Thyroid gland (tissue), 4 donors: ENCODE results near the gene IRAK4.

Source experiments
- POLR2A ChIP-seq, 2 donors: fragments of 450-650 bp; IDR thresholded peaks; one replicate each; pipeline ENCODE4 v1.6.1; 2017; ENCODE audit warnings: antibody characterized with exemption in 2 of 2, mild to moderate bottlenecking in 2 of 2, moderate library complexity in 1 of 2
- TF ChIP-seq, protein P1 (sequence below), 6 experiments: fragments of 200-600 bp in 3 of 6; fragments of 450-650 bp in 3 of 6; sonication (generic) in 3 of 6; IDR thresholded peaks; one replicate each; pipeline ENCODE4 v1.5.1; 2016 to 2019; ENCODE audit warnings: antibody characterized with exemption in 6 of 6, mild to moderate bottlenecking in 2 of 6, inconsistent platforms in 1 of 6, moderate library complexity in 1 of 6

GRCh38 chr12:43826681-43827080 is 67.9 kb downstream of the IRAK4 start:
- TF ChIP-seq POLR2A (IDR thresholded peaks at IDR 0.05) = no peak
- TF ChIP-seq, protein P1, sequence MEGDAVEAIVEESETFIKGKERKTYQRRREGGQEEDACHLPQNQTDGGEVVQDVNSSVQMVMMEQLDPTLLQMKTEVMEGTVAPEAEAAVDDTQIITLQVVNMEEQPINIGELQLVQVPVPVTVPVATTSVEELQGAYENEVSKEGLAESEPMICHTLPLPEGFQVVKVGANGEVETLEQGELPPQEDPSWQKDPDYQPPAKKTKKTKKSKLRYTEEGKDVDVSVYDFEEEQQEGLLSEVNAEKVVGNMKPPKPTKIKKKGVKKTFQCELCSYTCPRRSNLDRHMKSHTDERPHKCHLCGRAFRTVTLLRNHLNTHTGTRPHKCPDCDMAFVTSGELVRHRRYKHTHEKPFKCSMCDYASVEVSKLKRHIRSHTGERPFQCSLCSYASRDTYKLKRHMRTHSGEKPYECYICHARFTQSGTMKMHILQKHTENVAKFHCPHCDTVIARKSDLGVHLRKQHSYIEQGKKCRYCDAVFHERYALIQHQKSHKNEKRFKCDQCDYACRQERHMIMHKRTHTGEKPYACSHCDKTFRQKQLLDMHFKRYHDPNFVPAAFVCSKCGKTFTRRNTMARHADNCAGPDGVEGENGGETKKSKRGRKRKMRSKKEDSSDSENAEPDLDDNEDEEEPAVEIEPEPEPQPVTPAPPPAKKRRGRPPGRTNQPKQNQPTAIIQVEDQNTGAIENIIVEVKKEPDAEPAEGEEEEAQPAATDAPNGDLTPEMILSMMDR (IDR thresholded peaks at IDR 0.05) = no peak
